ENCODE results near the gene RHOT2. TPM values are rescaled to one million over a fixed set of nuclear protein-coding genes. Genes with fewer than 3 reads are reported as not detected.
"Not testable (repeated sequence)": the region's sequence is repeated elsewhere in the genome, so short reads cannot be mapped to it uniquely, and the experiment has no call there.

The RHOT2 gene
- total and polyA plus RNA-seq, 3 experiments from 2014 or later: 49.6 to 151 (median 140) TPM

GRCh38 chr16:708959-709358, 41.0 kb downstream of the RHOT2 start:
- no peak overlapping the region for H3K27ac Mint-ChIP-seq
- ChIA-PET CTCF (interaction anchor here (1.6 to 22.8 kb wide), 4 partner anchors 10 to 76 kb away, joined by 4 to 332 read pairs (median 57); partner anchors contain the start of genes CHTF18, CIAO3, HAGHL and RPUSD1), POLR2A (interaction anchor here (0.6 kb wide), 2 partner anchors 72 to 388 kb away, joined by 3 to 6 read pairs; no protein-coding TSS in a partner anchor)
- Histone ChIP-seq H3K27me3 (ENCODE audit: insufficient read depth, low read length, poor library complexity, severe bottlenecking) (peaks cover 50% of the 10 kb centered on the region), H3K36me3 (ENCODE audit: insufficient read depth, low read length) (no peaks in the 10 kb centered on the region), H3K27ac (ENCODE audit: low read depth, low read length) (no peak overlapping the region), H3K4me1 (ENCODE audit: insufficient read depth, low read length) (no peaks in the 10 kb centered on the region), H3K4me3 (ENCODE audit: low read length) (no peak overlapping the region), H3K9me3 (ENCODE audit: low read length) (no peaks in the 10 kb centered on the region)
- no peak overlapping the region for H3K4me3 Mint-ChIP-seq
- H3K27me3 Mint-ChIP-seq: peaks cover 26 to 46% of the 10 kb centered on the region in 2 donors
- no peak for DNase-seq
- H3K9me3 Mint-ChIP-seq: no peaks in the 10 kb centered on the region
- peaks cover 1 to 13% (median 4%) of the 10 kb centered on the region in 3 donors for H3K4me1 Mint-ChIP-seq
- H3K36me3 Mint-ChIP-seq: no peaks in the 10 kb centered on the region

DNA sequence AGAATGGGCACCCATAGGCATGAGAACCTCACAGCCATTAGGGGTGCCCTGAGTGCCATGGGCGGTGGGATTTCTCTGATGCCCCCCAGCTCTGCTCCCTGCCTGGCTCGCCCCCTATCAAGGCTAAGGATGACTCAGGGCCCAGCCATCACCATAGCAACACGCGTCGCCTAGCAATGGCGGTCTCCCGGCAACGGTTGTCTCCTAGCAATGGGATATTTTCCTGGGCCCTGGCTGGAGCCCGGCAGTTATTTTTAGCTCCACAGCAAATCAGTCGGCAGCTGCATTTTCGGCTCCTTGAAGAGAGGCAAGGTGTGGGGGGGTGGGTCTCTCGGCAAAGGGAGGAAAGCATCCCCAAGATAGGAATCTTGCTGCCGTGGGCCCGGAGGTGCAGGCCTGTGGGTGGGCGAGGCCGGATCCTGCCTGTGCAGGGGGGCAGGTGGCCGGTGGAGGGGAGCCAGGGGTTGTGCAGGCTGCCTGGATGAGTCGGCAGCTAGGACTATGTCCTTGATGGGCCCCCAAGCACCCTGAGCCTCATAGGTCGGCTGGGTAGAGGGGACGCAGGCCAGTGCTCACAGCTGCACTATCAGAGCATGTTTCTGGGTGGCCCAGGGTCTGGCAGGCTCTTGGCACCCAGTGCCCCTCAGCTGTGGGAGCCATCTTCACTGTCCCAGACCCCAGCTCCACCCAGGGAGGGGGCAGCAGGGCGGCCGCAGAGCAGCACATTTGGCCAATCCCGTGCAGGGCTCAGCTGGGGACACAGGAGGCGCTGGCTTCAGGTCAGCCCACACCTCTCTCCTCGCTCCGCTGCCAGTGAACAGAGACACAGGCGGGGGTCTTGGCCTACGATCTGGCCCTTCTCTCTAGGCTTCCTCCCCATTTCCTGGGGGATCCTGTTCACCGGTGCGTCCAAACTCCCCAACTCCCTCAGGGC, 41.9 kb downstream of the RHOT2 start:
- Histone ChIP-seq H3K27me3 (ENCODE audit: insufficient read depth, low read length, poor library complexity, severe bottlenecking) (peaks cover 43% of the 10 kb centered on the region), H3K4me1 (ENCODE audit: insufficient read depth, low read length) (peaks cover 4% of the 10 kb centered on the region), H3K36me3 (ENCODE audit: insufficient read depth, low read length) (no peaks in the 10 kb centered on the region), H3K4me3 (ENCODE audit: low read length) (no peak overlapping the region), H3K27ac (ENCODE audit: low read depth, low read length) (no peak overlapping the region), H3K9me3 (ENCODE audit: low read length) (no peaks in the 10 kb centered on the region)
- Mint-ChIP-seq H3K27me3 (peaks cover 25 to 46% of the 10 kb centered on the region in 2 donors), H3K4me3 (no peak overlapping the region), H3K36me3 (no peaks in the 10 kb centered on the region), H3K27ac (no peak overlapping the region), H3K4me1 (peaks cover 1 to 13% (median 4%) of the 10 kb centered on the region in 3 donors), H3K9me3 (no peaks in the 10 kb centered on the region)
- DNase-seq: no peak
- ChIA-PET CTCF (interaction anchor here (1.2 to 22.8 kb wide), 8 partner anchors 9 to 393 kb away, joined by 3 to 332 read pairs (median 5); partner anchors contain the start of genes ANTKMT, CCDC78, CHTF18 and CIAO3), POLR2A (interaction anchor here (0.6 kb wide), 2 partner anchors 73 to 387 kb away, joined by 3 to 6 read pairs; no protein-coding TSS in a partner anchor)

DNA sequence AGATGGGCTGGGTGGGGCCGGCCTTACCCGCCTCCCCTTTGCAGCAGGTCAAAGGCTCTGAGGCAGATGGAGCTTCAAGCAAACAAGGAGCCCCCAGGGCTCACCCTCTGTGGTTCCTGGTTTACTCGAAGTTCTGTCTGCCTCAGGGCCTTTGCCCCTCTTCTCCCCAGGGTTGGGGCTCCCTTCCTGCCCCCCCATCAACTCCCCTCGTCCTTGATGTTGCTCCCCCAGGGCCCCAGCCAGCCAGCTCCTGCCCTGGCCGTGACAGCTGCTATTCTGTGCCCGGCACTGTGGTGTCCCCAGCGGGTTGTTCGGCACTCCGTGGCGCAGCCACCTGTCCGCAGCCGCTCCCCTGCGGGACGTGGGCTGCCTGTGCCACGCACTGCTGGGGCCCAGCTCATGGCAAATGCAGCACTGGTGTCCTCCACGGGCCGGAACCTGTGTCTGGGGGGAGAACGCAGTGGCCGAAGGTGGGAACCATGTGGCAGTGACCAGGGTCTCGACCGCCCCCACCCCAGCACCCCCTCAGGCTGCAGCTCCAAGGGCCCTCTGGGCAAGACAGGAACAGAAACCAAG, 42.7 kb downstream of the RHOT2 start:
- Mint-ChIP-seq H3K36me3 (no peaks in the 10 kb centered on the region), H3K27ac (no peak overlapping the region), H3K4me1 (peaks cover 1 to 13% (median 4%) of the 10 kb centered on the region in 3 donors), H3K9me3 (no peaks in the 10 kb centered on the region), H3K4me3 (no peak overlapping the region), H3K27me3 (peaks cover 25 to 46% of the 10 kb centered on the region in 2 donors)
- ChIA-PET POLR2A (no interaction called here), CTCF (interaction anchor here (1.2 to 22.8 kb wide), 8 partner anchors 8 to 392 kb away, joined by 3 to 332 read pairs (median 5); partner anchors contain the start of genes ANTKMT, CCDC78, CHTF18 and CIAO3)
- H3K4me3 ChIP-seq (ENCODE audit: low read length): no peak overlapping the region
- DNase-seq: no peak
- peaks cover 40% of the 10 kb centered on the region for H3K27me3 ChIP-seq (ENCODE audit: insufficient read depth, low read length, poor library complexity, severe bottlenecking)
- no peaks in the 10 kb centered on the region for H3K9me3 ChIP-seq (ENCODE audit: low read length)
- H3K36me3 ChIP-seq (ENCODE audit: insufficient read depth, low read length): no peaks in the 10 kb centered on the region
- H3K27ac ChIP-seq (ENCODE audit: low read depth, low read length): no peak overlapping the region
- peaks cover 4% of the 10 kb centered on the region for H3K4me1 ChIP-seq (ENCODE audit: insufficient read depth, low read length)

DNA sequence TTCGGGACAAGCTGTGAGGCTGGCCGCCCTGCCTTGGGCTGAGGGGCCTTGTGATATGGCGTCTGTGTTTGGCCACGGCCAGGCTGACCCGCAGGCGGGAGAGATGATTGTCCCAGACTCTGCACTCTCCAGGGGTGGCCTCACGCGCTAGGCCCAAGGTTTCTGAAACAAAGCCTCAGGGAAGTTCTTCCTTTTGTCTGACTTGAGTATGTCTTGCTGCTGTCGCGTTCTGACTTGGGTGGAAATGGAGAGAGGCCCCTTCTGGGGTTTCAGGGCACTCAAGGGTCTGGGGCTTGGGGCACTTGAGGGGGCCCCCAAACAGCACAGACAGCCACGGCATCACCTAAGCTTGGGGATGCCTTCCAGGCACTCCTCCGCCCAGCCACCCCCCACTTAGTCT, 43.2 kb downstream of the RHOT2 start:
- Histone ChIP-seq H3K36me3 (ENCODE audit: insufficient read depth, low read length) (no peaks in the 10 kb centered on the region), H3K27ac (ENCODE audit: low read depth, low read length) (no peak overlapping the region), H3K9me3 (ENCODE audit: low read length) (no peaks in the 10 kb centered on the region), H3K4me3 (ENCODE audit: low read length) (no peak overlapping the region), H3K27me3 (ENCODE audit: insufficient read depth, low read length, poor library complexity, severe bottlenecking) (peaks cover 40% of the 10 kb centered on the region), H3K4me1 (ENCODE audit: insufficient read depth, low read length) (peaks cover 4% of the 10 kb centered on the region)
- DNase-seq: no peak
- ChIA-PET POLR2A (no interaction called here), CTCF (interaction anchor here (1.2 to 22.8 kb wide), 5 partner anchors 10 to 74 kb away, joined by 3 to 332 read pairs (median 8); partner anchors contain the start of genes ANTKMT, CCDC78, CHTF18 and CIAO3)
- H3K36me3 Mint-ChIP-seq: no peaks in the 10 kb centered on the region
- no peaks in the 10 kb centered on the region for H3K9me3 Mint-ChIP-seq
- peaks cover 25 to 46% of the 10 kb centered on the region in 2 donors for H3K27me3 Mint-ChIP-seq
- no peak overlapping the region for H3K4me3 Mint-ChIP-seq
- peaks cover 1 to 17% (median 4%) of the 10 kb centered on the region in 3 donors for H3K4me1 Mint-ChIP-seq
- no peak overlapping the region for H3K27ac Mint-ChIP-seq

- Mint-ChIP-seq H3K9me3 (no peaks in the 10 kb centered on the region), H3K4me1 (peaks cover 3 to 15% (median 4%) of the 10 kb centered on the region in 3 donors), H3K27ac (no peak overlapping the region), H3K4me3 (peak overlapping the region in 1 of 7 donors; percentile 22), H3K36me3 (no peaks in the 10 kb centered on the region), H3K27me3 (peaks cover 20 to 41% of the 10 kb centered on the region in 2 donors)
- ChIA-PET POLR2A (interaction anchor here (0.7 to 0.9 kb wide), 2 partner anchors 16 to 74 kb away, joined by 3 read pairs; no protein-coding TSS in a partner anchor), CTCF (interaction anchor here (0.7 to 22.8 kb wide), 15 partner anchors 8 to 388 kb away, joined by 3 to 332 read pairs (median 4); partner anchors contain the start of genes ANTKMT, CCDC78, CHTF18 and CIAO3)
- DNase-seq: peak; percentile 72 to 83 (median 76)
- H3K4me3 ChIP-seq (ENCODE audit: low read length): no peak overlapping the region
- H3K4me1 ChIP-seq (ENCODE audit: insufficient read depth, low read length): peaks cover 4% of the 10 kb centered on the region
- H3K36me3 ChIP-seq (ENCODE audit: insufficient read depth, low read length): no peaks in the 10 kb centered on the region
- no peak overlapping the region for H3K27ac ChIP-seq (ENCODE audit: low read depth, low read length)
- H3K27me3 ChIP-seq (ENCODE audit: insufficient read depth, low read length, poor library complexity, severe bottlenecking): peaks cover 40% of the 10 kb centered on the region
- no peaks in the 10 kb centered on the region for H3K9me3 ChIP-seq (ENCODE audit: low read length)
These were observed 43.8 kb downstream of the RHOT2 start for GRCh38 chr16:711548-712320.

- H3K36me3 ChIP-seq (ENCODE audit: insufficient read depth, low read length); H3K36me3 Mint-ChIP-seq; H3K4me1 ChIP-seq (ENCODE audit: insufficient read depth, low read length); H3K9me3 Mint-ChIP-seq; H3K27ac ChIP-seq (ENCODE audit: low read depth, low read length); H3K9me3 ChIP-seq (ENCODE audit: low read length); H3K4me3 ChIP-seq (ENCODE audit: low read length): not testable (repeated sequence)
- peaks cover 33% of the 10 kb centered on the region for H3K27me3 ChIP-seq (ENCODE audit: insufficient read depth, low read length, poor library complexity, severe bottlenecking)
- DNase-seq: peak in 2 of 5 donors; percentile 30 to 38
- Mint-ChIP-seq H3K27me3 (peaks cover 14 to 33% of the 10 kb centered on the region in 2 donors), H3K4me1 (peaks cover 3 to 12% (median 4%) of the 10 kb centered on the region in 3 donors), H3K4me3 (peak overlapping the region in 2 of 7 donors; percentile 26 to 65), H3K27ac (peak overlapping the region in 1 of 8 donors; percentile 54)
- ChIA-PET POLR2A (interaction anchor here (0.7 to 5.9 kb wide), 3 partner anchors 13 to 72 kb away, joined by 3 to 53 read pairs (median 3); partner anchors contain the start of genes CCDC78 and HAGHL), CTCF (interaction anchor here (0.7 to 22.8 kb wide), 14 partner anchors 10 to 387 kb away, joined by 3 to 332 read pairs (median 4); partner anchors contain the start of genes ANTKMT, CCDC78, CHTF18 and CIAO3)
These were observed 44.9 kb downstream of the RHOT2 start for GRCh38 chr16:712740-713250.

DNA sequence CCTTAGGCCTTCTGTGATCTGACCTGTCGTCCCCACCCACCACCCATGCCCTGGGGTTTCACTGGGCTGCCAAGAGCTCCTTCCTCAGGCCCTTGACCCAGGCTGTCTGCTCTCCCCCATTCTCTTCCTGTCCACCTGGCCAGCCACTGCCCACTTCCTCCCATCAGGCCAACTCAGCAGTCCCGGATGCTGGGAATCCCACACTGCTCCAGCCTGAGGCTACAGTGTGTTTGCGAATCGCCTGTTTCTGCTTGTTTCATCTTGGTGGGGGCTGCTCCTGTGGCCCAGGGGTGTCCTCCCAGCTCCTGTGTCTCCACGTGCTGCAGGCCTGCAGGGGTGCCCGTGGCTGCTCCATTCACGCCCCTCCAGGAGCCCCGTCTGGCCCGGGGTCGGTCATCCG, 46.1 kb downstream of the RHOT2 start:
- ChIA-PET POLR2A (interaction anchor here (0.6 to 5.9 kb wide), 5 partner anchors 12 to 74 kb away, joined by 3 to 53 read pairs (median 5); partner anchors contain the start of genes CCDC78, CHTF18, HAGHL and RPUSD1), CTCF (interaction anchor here (0.9 to 22.8 kb wide), 4 partner anchors 9 to 71 kb away, joined by 3 to 332 read pairs (median 84); partner anchors contain the start of genes ANTKMT, CCDC78, CHTF18 and CIAO3)
- Histone ChIP-seq H3K27me3 (ENCODE audit: insufficient read depth, low read length, poor library complexity, severe bottlenecking) (peaks cover 20% of the 10 kb centered on the region), H3K27ac (ENCODE audit: low read depth, low read length) (no peak overlapping the region), H3K36me3 (ENCODE audit: insufficient read depth, low read length) (no peaks in the 10 kb centered on the region), H3K4me1 (ENCODE audit: insufficient read depth, low read length) (peaks cover 7% of the 10 kb centered on the region), H3K9me3 (ENCODE audit: low read length) (no peaks in the 10 kb centered on the region), H3K4me3 (ENCODE audit: low read length) (no peak overlapping the region)
- Mint-ChIP-seq H3K4me1 (peaks cover 6 to 18% (median 9%) of the 10 kb centered on the region in 3 donors), H3K4me3 (peak overlapping the region in 6 of 7 donors; percentile 29 to 83 (median 42)), H3K36me3 (no peaks in the 10 kb centered on the region), H3K27me3 (peaks cover 2 to 20% of the 10 kb centered on the region in 2 donors), H3K9me3 (no peaks in the 10 kb centered on the region), H3K27ac (peak overlapping the region in 1 of 8 donors; percentile 54)
- no peak for DNase-seq

Measured in CD8-positive, alpha-beta memory T cell (primary cell).